H9 (cell line): ENCODE data around the gene ZNF221. TPM values are rescaled to one million over a fixed set of nuclear protein-coding genes. Genes with fewer than 3 reads are reported as not detected.

ENCODE experiments used
- DNase-seq: peaks from one replicate; pipeline ENCODE4 v3.0.0-alpha.2; 2017
- H2AFZ ChIP-seq: one replicate; pipeline ENCODE4 v1.6.1; 2013; ENCODE audit warnings: mild to moderate bottlenecking, low read length, control low read depth, moderate library complexity
- H2AK5ac ChIP-seq: 2 replicates; pipeline ENCODE4 v1.6.1; 2013; ENCODE audit warnings: low read length, control low read depth, mixed read lengths; ENCODE audit not compliant: insufficient read length
- H2BK120ac ChIP-seq: one replicate; pipeline ENCODE4 v1.6.1; 2013; ENCODE audit warnings: low read depth, mild to moderate bottlenecking, low read length, control low read depth, inconsistent platforms; ENCODE audit not compliant: poor library complexity, severe bottlenecking
- H2BK12ac ChIP-seq: 2 replicates; pipeline ENCODE4 v1.6.1; 2013; ENCODE audit warnings: low read length, control low read depth, mixed read lengths, low read depth; ENCODE audit not compliant: insufficient read length
- H2BK15ac ChIP-seq: 2 replicates; pipeline ENCODE4 v1.6.1; 2013; ENCODE audit warnings: low read depth, low read length, control low read depth
- H2BK20ac ChIP-seq: one replicate; pipeline ENCODE4 v1.6.1; 2013; ENCODE audit warnings: low read depth, mild to moderate bottlenecking, low read length, control low read depth, inconsistent platforms; ENCODE audit not compliant: poor library complexity, severe bottlenecking
- H2BK5ac ChIP-seq: 2 replicates; pipeline ENCODE4 v1.6.1; 2013; ENCODE audit warnings: low read length, control low read depth, mixed read lengths; ENCODE audit not compliant: insufficient read length
- H3K14ac ChIP-seq: 2 replicates; pipeline ENCODE4 v1.6.1; 2013; ENCODE audit warnings: low read length, control low read depth; ENCODE audit not compliant: insufficient read depth
- H3K18ac ChIP-seq: 2 replicates; pipeline ENCODE4 v1.6.1; 2013; ENCODE audit warnings: low read depth, mild to moderate bottlenecking, mixed read lengths, low read length, control low read depth; ENCODE audit not compliant: insufficient read length
- H3K23ac ChIP-seq: 2 replicates; pipeline ENCODE4 v1.6.1; 2013; ENCODE audit warnings: low read length, control low read depth, mixed read lengths, low read depth; ENCODE audit not compliant: insufficient read length
- H3K23me2 ChIP-seq: 2 replicates; pipeline ENCODE4 v1.6.1; 2013; ENCODE audit warnings: low read depth, mild to moderate bottlenecking, mixed read lengths, low read length, control low read depth; ENCODE audit not compliant: insufficient read length, poor library complexity, severe bottlenecking
- H3K27ac ChIP-seq: 2 replicates; pipeline ENCODE4 v1.5.1; 2013; ENCODE audit warnings: low read length, control low read depth, mixed read lengths, low read depth; ENCODE audit not compliant: insufficient read length
- H3K27me3 ChIP-seq: 2 replicates; pipeline ENCODE4 v1.6.1; 2013; ENCODE audit warnings: low read length, control low read depth, inconsistent platforms; ENCODE audit not compliant: insufficient read depth
- H3K4ac ChIP-seq: 2 replicates; pipeline ENCODE4 v1.6.1; 2013; ENCODE audit warnings: low read depth, mild to moderate bottlenecking, control low read depth, inconsistent platforms, low read length, moderate library complexity
- H3K4me1 ChIP-seq: 2 replicates; pipeline ENCODE4 v1.6.1; 2013; ENCODE audit warnings: low read length, control low read depth, inconsistent platforms; ENCODE audit not compliant: insufficient read depth
- H3K4me2 ChIP-seq: 2 replicates; pipeline ENCODE4 v1.6.1; 2013; ENCODE audit warnings: low read length, control low read depth, mixed read lengths; ENCODE audit not compliant: insufficient read length, insufficient read depth
- H3K56ac ChIP-seq: 2 replicates; pipeline ENCODE4 v1.6.1; 2013; ENCODE audit warnings: low read depth, mild to moderate bottlenecking, mixed read lengths, low read length, control low read depth; ENCODE audit not compliant: insufficient read length
- H3K79me1 ChIP-seq: 2 replicates; pipeline ENCODE4 v1.6.1; 2013; ENCODE audit warnings: low read depth, mild to moderate bottlenecking, moderate library complexity, low read length, control low read depth, inconsistent platforms; ENCODE audit not compliant: insufficient read depth, poor library complexity, severe bottlenecking
- H3K79me2 ChIP-seq: 2 replicates; pipeline ENCODE4 v1.6.1; 2013; ENCODE audit warnings: low read length, control low read depth, inconsistent platforms; ENCODE audit not compliant: insufficient read depth
- H3K9ac ChIP-seq: 2 replicates; pipeline ENCODE4 v1.6.1; 2013; ENCODE audit warnings: low read length, control low read depth, mixed read lengths; ENCODE audit not compliant: insufficient read length; ENCODE audit errors: extremely low read depth
- H3K9me3 ChIP-seq: one replicate; pipeline ENCODE4 v1.6.1; 2013; ENCODE audit warnings: low read depth, low read length, inconsistent platforms; ENCODE audit not compliant: control insufficient read depth
- H3T11ph ChIP-seq: one replicate; pipeline ENCODE4 v1.6.1; 2013; ENCODE audit warnings: mild to moderate bottlenecking, low read length, control low read depth, inconsistent platforms
- H4K20me1 ChIP-seq: one replicate; pipeline ENCODE4 v1.6.1; 2013; ENCODE audit not compliant: control insufficient read depth, insufficient read length, insufficient read depth
- H4K5ac ChIP-seq: 2 replicates; pipeline ENCODE4 v1.6.1; 2013; ENCODE audit warnings: low read depth, mild to moderate bottlenecking, mixed read lengths, low read length, control low read depth; ENCODE audit not compliant: insufficient read length
- H4K8ac ChIP-seq: replicated peaks from 2 replicates; pipeline ENCODE4 v1.6.1; 2013; ENCODE audit warnings: low read length, control low read depth, mixed read lengths, low read depth; ENCODE audit not compliant: insufficient read length
- H4K91ac ChIP-seq: 2 replicates; pipeline ENCODE4 v1.6.1; 2013; ENCODE audit warnings: low read depth, mild to moderate bottlenecking, moderate library complexity, mixed read lengths, low read length, control low read depth; ENCODE audit not compliant: insufficient read length
- H3K27ac Mint-ChIP-seq, 3 experiments: 2 replicates in 2 of 3; 3 replicates in 1 of 3; pipeline ENCODE4 v1.8.0; 2020 to 2021; ENCODE audit warnings: mixed read lengths in 3 of 3, mild to moderate bottlenecking in 1 of 3, moderate library complexity in 1 of 3
- H3K27me3 Mint-ChIP-seq: 2 replicates; pipeline ENCODE4 v1.8.0; 2021; ENCODE audit warnings: low read depth, mild to moderate bottlenecking, moderate library complexity, mixed read lengths
- H3K36me3 Mint-ChIP-seq, 3 experiments: 2 replicates in 2 of 3; 3 replicates in 1 of 3; pipeline ENCODE4 v1.8.0; 2020 to 2021; ENCODE audit warnings: low read depth in 3 of 3, mixed read lengths in 3 of 3; ENCODE audit not compliant: insufficient read depth in 1 of 3
- H3K4me1 Mint-ChIP-seq, 2 experiments: 2 replicates each; pipeline ENCODE4 v1.8.0; 2020; ENCODE audit warnings: mixed read lengths in 2 of 2
- H3K4me3 Mint-ChIP-seq, 2 experiments: 2 replicates in 1 of 2; 3 replicates in 1 of 2; pipeline ENCODE4 v1.8.0; 2020 to 2021; ENCODE audit warnings: mild to moderate bottlenecking in 2 of 2, mixed read lengths in 2 of 2, moderate library complexity in 1 of 2
- H3K9me3 Mint-ChIP-seq, 2 experiments: 2 replicates in 1 of 2; 3 replicates in 1 of 2; pipeline ENCODE4 v1.8.0; 2020; ENCODE audit warnings: mild to moderate bottlenecking in 2 of 2, mixed read lengths in 2 of 2, moderate library complexity in 1 of 2
- CTCF ChIP-seq: fragments of 200-600 bp; sonication (generic); conservative IDR thresholded peaks from 3 replicates; pipeline ENCODE4 v1.8.0; 2021; ENCODE audit warnings: antibody characterized with exemption, mild to moderate bottlenecking
- WGBS: extraction: QIAGEN DNeasy Blood & Tissue Kit; methylation state at CpG from one replicate; pipeline ENCODE4 v1.1.7; 2013; ENCODE audit warnings: missing lambda C conversion rate, low lambda C conversion rate, mixed read lengths; ENCODE audit not compliant: insufficient read length; ENCODE audit errors: extremely low coverage; 5-methylcytosine and 5-hydroxymethylcytosine counted together
- total RNA-seq: library from RNA; stranded (reverse); gene quantifications from 2 replicates; pipeline ENCODE4 v1.2.1, GENCODE V29; 2021

Gene ZNF221
- total RNA-seq, 1 experiment from 2014 or later: 8.0 TPM

GRCh38 chr19:43956827-43957226 is 5.8 kb downstream of the ZNF221 start:
- Mint-ChIP-seq H3K4me3 (no peak overlapping the region), H3K9me3 (peaks cover 30 to 55% of the 10 kb centered on the region in 2 experiments)
- TF ChIP-seq CTCF: no peak

More at GRCh38 chr19:43956827-43957226, 5.8 kb downstream of the ZNF221 start:
- Histone ChIP-seq H3K4ac (no peak overlapping the region), H3K56ac (no peak overlapping the region), H3K27ac (no peak overlapping the region), H3K27me3 (no peaks in the 10 kb centered on the region), H2BK15ac (no peak overlapping the region), H4K5ac (no peak overlapping the region), H2BK12ac (no peak overlapping the region), H4K8ac (no peak overlapping the region), H3K18ac (no peak overlapping the region), H2BK5ac (no peak overlapping the region), H3T11ph (no peak overlapping the region), H3K4me2 (no peak overlapping the region), H3K23ac (no peak overlapping the region), H2AK5ac (no peak overlapping the region), H3K9me3 (peaks cover 26% of the 10 kb centered on the region), H3K4me1 (no peaks in the 10 kb centered on the region), H2BK120ac (no peak overlapping the region), H4K20me1 (no peaks in the 10 kb centered on the region), H2BK20ac (no peak overlapping the region), H3K14ac (no peak overlapping the region), H3K9ac (no peak overlapping the region), H3K23me2 (no peaks in the 10 kb centered on the region), H4K91ac (no peak overlapping the region), H2AFZ (no peak overlapping the region), H3K79me2 (no peaks in the 10 kb centered on the region), H3K79me1 (peaks cover 7% of the 10 kb centered on the region)
- Mint-ChIP-seq H3K4me1 (peaks cover 0 to 2% of the 10 kb centered on the region in 2 experiments; a peak in 1 of 4 replicates), H3K27ac (no peak overlapping the region), H3K27me3 (no peaks in the 10 kb centered on the region; the same call in 1 of the 2 replicates), H3K36me3 (peaks cover 45 to 53% (median 47%) of the 10 kb centered on the region in 3 experiments)
- DNase-seq: no peak
- no CpG with 5 or more reads among the region's 3 CpGs for WGBS
